Spleen (tissue), 7 donors: ENCODE data around the gene TCIRG1.

ENCODE experiments used
- CTCF ChIP-seq, 11 experiments: fragments of 200-600 bp in 7 of 11; fragments of 450-650 bp in 4 of 11; sonication (generic) in 4 of 11; IDR thresholded peaks in 8 of 11; conservative IDR thresholded peaks in 3 of 11; 1 replicate in 7 of 11; 2 replicates in 4 of 11; pipeline versions ENCODE4 v1.4.0 to v1.8.0; 2016 to 2021; ENCODE audit warnings: antibody characterized with exemption in 11 of 11, inconsistent platforms in 4 of 11, mild to moderate bottlenecking in 1 of 11
- POLR2A ChIP-seq, 3 donors: fragments of 450-650 bp; IDR thresholded peaks; one replicate each; pipeline ENCODE4 v1.5.1; 2017; ENCODE audit warnings: antibody characterized with exemption in 3 of 3, mild to moderate bottlenecking in 1 of 3
- donor health status: DM: no; HTN: no; CAD: no; lungs with moderate emphysema.
- donor health status: DM: no; HTN: no; CAD: no.
- donor health status: DM: no; HTN: no; CAD: no.

GRCh38 chr11:68044898-68045351 lies 6.1 kb downstream of the TCIRG1 start:
- TF ChIP-seq CTCF (IDR thresholded peaks at IDR 0.05 in 8 of 11, conservative IDR thresholded peaks at IDR 0.05 in 3 of 11) (no peak), POLR2A (IDR thresholded peaks at IDR 0.05) (no peak)
